ENCODE measurements around the gene GPR161.

DNA sequence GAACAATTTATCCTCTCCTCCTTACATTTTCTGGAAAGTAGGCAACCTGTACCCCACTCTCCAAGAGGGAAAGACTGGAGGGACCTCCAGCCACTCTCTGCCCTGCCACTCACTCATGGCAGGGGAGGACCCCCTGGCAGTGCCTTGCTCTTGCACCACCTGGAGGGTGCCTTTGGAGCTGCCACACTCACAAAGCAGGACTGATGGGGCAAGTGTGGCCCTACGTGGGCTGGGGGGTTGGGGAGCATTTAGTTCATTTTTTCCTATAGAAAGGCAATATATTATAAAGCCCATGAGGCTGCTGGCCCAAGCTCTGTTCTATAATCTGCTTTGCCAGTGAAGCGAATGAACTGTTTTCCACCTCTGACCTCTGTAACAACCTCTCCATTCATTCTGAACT is 50.3 kb downstream of the GPR161 start:
- TF ChIP-seq EZH2phosphoT487 (IDR thresholded peaks at IDR 0.05; ENCODE audit: unreplicated experiment): no peak
- TF ChIP-seq POLR2AphosphoS5 (IDR thresholded peaks at IDR 0.05; ENCODE audit: low read depth): no peak
- TF ChIP-seq, protein P1, sequence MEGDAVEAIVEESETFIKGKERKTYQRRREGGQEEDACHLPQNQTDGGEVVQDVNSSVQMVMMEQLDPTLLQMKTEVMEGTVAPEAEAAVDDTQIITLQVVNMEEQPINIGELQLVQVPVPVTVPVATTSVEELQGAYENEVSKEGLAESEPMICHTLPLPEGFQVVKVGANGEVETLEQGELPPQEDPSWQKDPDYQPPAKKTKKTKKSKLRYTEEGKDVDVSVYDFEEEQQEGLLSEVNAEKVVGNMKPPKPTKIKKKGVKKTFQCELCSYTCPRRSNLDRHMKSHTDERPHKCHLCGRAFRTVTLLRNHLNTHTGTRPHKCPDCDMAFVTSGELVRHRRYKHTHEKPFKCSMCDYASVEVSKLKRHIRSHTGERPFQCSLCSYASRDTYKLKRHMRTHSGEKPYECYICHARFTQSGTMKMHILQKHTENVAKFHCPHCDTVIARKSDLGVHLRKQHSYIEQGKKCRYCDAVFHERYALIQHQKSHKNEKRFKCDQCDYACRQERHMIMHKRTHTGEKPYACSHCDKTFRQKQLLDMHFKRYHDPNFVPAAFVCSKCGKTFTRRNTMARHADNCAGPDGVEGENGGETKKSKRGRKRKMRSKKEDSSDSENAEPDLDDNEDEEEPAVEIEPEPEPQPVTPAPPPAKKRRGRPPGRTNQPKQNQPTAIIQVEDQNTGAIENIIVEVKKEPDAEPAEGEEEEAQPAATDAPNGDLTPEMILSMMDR (conservative IDR thresholded peaks at IDR 0.05; ENCODE audit: low read depth in 2 of 2): peak; percentile 10 to 19; a peak in 1 of 4 replicates
- TF ChIP-seq EZH2 (IDR thresholded peaks at IDR 0.05; ENCODE audit: low read depth, unreplicated experiment): no peak
- TF ChIP-seq, protein P2, sequence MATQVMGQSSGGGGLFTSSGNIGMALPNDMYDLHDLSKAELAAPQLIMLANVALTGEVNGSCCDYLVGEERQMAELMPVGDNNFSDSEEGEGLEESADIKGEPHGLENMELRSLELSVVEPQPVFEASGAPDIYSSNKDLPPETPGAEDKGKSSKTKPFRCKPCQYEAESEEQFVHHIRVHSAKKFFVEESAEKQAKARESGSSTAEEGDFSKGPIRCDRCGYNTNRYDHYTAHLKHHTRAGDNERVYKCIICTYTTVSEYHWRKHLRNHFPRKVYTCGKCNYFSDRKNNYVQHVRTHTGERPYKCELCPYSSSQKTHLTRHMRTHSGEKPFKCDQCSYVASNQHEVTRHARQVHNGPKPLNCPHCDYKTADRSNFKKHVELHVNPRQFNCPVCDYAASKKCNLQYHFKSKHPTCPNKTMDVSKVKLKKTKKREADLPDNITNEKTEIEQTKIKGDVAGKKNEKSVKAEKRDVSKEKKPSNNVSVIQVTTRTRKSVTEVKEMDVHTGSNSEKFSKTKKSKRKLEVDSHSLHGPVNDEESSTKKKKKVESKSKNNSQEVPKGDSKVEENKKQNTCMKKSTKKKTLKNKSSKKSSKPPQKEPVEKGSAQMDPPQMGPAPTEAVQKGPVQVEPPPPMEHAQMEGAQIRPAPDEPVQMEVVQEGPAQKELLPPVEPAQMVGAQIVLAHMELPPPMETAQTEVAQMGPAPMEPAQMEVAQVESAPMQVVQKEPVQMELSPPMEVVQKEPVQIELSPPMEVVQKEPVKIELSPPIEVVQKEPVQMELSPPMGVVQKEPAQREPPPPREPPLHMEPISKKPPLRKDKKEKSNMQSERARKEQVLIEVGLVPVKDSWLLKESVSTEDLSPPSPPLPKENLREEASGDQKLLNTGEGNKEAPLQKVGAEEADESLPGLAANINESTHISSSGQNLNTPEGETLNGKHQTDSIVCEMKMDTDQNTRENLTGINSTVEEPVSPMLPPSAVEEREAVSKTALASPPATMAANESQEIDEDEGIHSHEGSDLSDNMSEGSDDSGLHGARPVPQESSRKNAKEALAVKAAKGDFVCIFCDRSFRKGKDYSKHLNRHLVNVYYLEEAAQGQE (IDR thresholded peaks at IDR 0.05; ENCODE audit: unreplicated experiment): no peak
- no peak for TF ChIP-seq JUNB (IDR thresholded peaks at IDR 0.05; ENCODE audit: unreplicated experiment)
- TF ChIP-seq CREB1 (CRISPR knock-in tag; IDR thresholded peaks at IDR 0.05; ENCODE audit: low read depth): no peak
- TF ChIP-seq STAT1 (IDR thresholded peaks at IDR 0.05; ENCODE audit: unreplicated experiment): no peak
- no peak for TF ChIP-seq ZNF331 (CRISPR knock-in tag; IDR thresholded peaks at IDR 0.05; ENCODE audit: low read depth)
